LNCAP (cell line): ENCODE results near the gene GSG1L.

Source experiments
- CTCF ChIP-seq: fragments of 450-650 bp; IDR thresholded peaks from 2 replicates; pipeline ENCODE4 v1.5.1; 2017; ENCODE audit warnings: mild to moderate bottlenecking

The GSG1L gene

GRCh38 chr16:27982184-27982583 is 81.3 kb downstream of the GSG1L start:
- no peak for TF ChIP-seq CTCF

GRCh38 chr16:27980919-27981700 is 82.4 kb downstream of the GSG1L start:
- no peak for TF ChIP-seq CTCF

- TF ChIP-seq CTCF: no peak
Observed at GRCh38 chr16:27980076-27980775, 83.3 kb downstream of the GSG1L start.

GRCh38 chr16:27978876-27979275 is 84.6 kb downstream of the GSG1L start:
- TF ChIP-seq CTCF: no peak

GRCh38 chr16:27977966-27978365 is 85.5 kb downstream of the GSG1L start:
- TF ChIP-seq CTCF: no peak

- no peak for TF ChIP-seq CTCF
Observed at GRCh38 chr16:27976990-27977389, 86.5 kb downstream of the GSG1L start.

- TF ChIP-seq CTCF: no peak
Observed at GRCh38 chr16:27974896-27975540, 88.5 kb downstream of the GSG1L start.
